ENCODE results near the gene BBS1. TPM values are rescaled to one million over a fixed set of nuclear protein-coding genes. Genes with fewer than 3 reads are reported as not detected.
"Not testable (repeated sequence)": the region's sequence is repeated elsewhere in the genome, so short reads cannot be mapped to it uniquely, and the experiment has no call there.

Gene BBS1
- total RNA-seq, 1 experiment from 2014 or later = 42.5 TPM

GRCh38 chr11:66564538-66564937 lies 54.1 kb downstream of the BBS1 start:
- no peak for DNase-seq (ENCODE audit: low spot score)
- in situ Hi-C loops (cut with HindIII; ENCODE audit: low sequenced_read_pairs) = no loop called here

GRCh38 chr11:66564984-66565383 lies 54.5 kb downstream of the BBS1 start:
- in situ Hi-C loops (cut with HindIII; ENCODE audit: low sequenced_read_pairs) = no loop called here

GRCh38 chr11:66566221-66566620 lies 55.8 kb downstream of the BBS1 start:
- no peak for DNase-seq (ENCODE audit: low spot score)
- in situ Hi-C loops (cut with HindIII; ENCODE audit: low sequenced_read_pairs) = no loop called here

More at GRCh38 chr11:66564984-66565383, 54.5 kb downstream of the BBS1 start:
- no peak for DNase-seq (ENCODE audit: low spot score)

GRCh38 chr11:66567787-66568123 lies 57.3 kb downstream of the BBS1 start:
- in situ Hi-C loops (cut with HindIII; ENCODE audit: low sequenced_read_pairs) = no loop called here
- no peak for DNase-seq (ENCODE audit: low spot score)

- DNase-seq (ENCODE audit: low spot score) = peak; percentile 93
- in situ Hi-C loops (cut with HindIII; ENCODE audit: low sequenced_read_pairs) = no loop called here
These were observed 57.9 kb downstream of the BBS1 start, which contains the start of gene CTSF for GRCh38 chr11:66568124-66568916. Gene CTSF, minus strand, starts transcription at chr11:66568606. Its CDS starts 120 bp downstream, at chr11:66568486.

- DNase-seq (ENCODE audit: low spot score) = no peak
- in situ Hi-C loops (cut with HindIII; ENCODE audit: low sequenced_read_pairs) = no loop called here
These were observed 58.6 kb downstream of the BBS1 start for GRCh38 chr11:66569076-66569475.

- DNase-seq (ENCODE audit: low spot score) = peak; percentile 63
- in situ Hi-C loops (cut with HindIII; ENCODE audit: low sequenced_read_pairs) = no loop called here
These were observed 59.8 kb downstream of the BBS1 start for GRCh38 chr11:66570079-66570849.

- no peak for DNase-seq (ENCODE audit: low spot score)
These were observed 60.4 kb downstream of the BBS1 start for GRCh38 chr11:66570850-66571180.

GRCh38 chr11:66579017-66579606 lies 68.7 kb downstream of the BBS1 start:
- in situ Hi-C loops (cut with HindIII; ENCODE audit: low sequenced_read_pairs) = no loop called here

More at GRCh38 chr11:66570850-66571180, 60.4 kb downstream of the BBS1 start:
- in situ Hi-C loops (cut with HindIII; ENCODE audit: low sequenced_read_pairs) = no loop called here

GRCh38 chr11:66580803-66581202 lies 70.4 kb downstream of the BBS1 start:
- no peak for DNase-seq (ENCODE audit: low spot score)
- in situ Hi-C loops (cut with HindIII; ENCODE audit: low sequenced_read_pairs) = no loop called here

More at GRCh38 chr11:66579017-66579606, 68.7 kb downstream of the BBS1 start:
- peak; percentile 71 for DNase-seq (ENCODE audit: low spot score)

GRCh38 chr11:66581261-66581660 lies 70.8 kb downstream of the BBS1 start:
- DNase-seq (ENCODE audit: low spot score) = no peak
- in situ Hi-C loops (cut with HindIII; ENCODE audit: low sequenced_read_pairs) = no loop called here

- DNase-seq (ENCODE audit: low spot score); in situ Hi-C loops (cut with HindIII; ENCODE audit: low sequenced_read_pairs): not testable (repeated sequence)
These were observed 72.2 kb downstream of the BBS1 start for GRCh38 chr11:66582565-66583147.

Other genes starting within 250 kb of the BBS1 start
- 67.8 and 81.8 TPM in 2 replicates for gene RAB1B, start 242.0 kb upstream of the BBS1 start, total RNA-seq (2014; rRNA removed; shearing (Covaris generic))
- 4.4 and 12.4 TPM in 2 replicates for gene CNIH2, start 232.5 kb upstream of the BBS1 start, total RNA-seq (2014; rRNA removed; shearing (Covaris generic))
- 106 and 113 TPM in 2 replicates for gene YIF1A, start 221.5 kb upstream of the BBS1 start, total RNA-seq (2014; rRNA removed; shearing (Covaris generic))
- gene TMEM151A, start 218.7 kb upstream of the BBS1 start, total RNA-seq (2014; rRNA removed; shearing (Covaris generic)) = 2.8 TPM in 1 of 2 replicates, not detected in the other
- gene CD248, start 193.6 kb upstream of the BBS1 start, total RNA-seq (2014; rRNA removed; shearing (Covaris generic)) = 0.58 TPM in 1 of 2 replicates, not detected in the other
- 34.3 and 46.6 TPM in 2 replicates for gene RIN1, start 174.2 kb upstream of the BBS1 start, total RNA-seq (2014; rRNA removed; shearing (Covaris generic))
- 92.6 and 111 TPM in 2 replicates for gene BRMS1, start 165.5 kb upstream of the BBS1 start, total RNA-seq (2014; rRNA removed; shearing (Covaris generic))
- 22.2 and 23.7 TPM in 2 replicates for gene B4GAT1, start 163.0 kb upstream of the BBS1 start, total RNA-seq (2014; rRNA removed; shearing (Covaris generic))
- 1.9 and 3.0 TPM in 2 replicates for gene SLC29A2, start 138.9 kb upstream of the BBS1 start, total RNA-seq (2014; rRNA removed; shearing (Covaris generic))
- not detected in 2 replicates for gene NPAS4, start 89.6 kb upstream of the BBS1 start, total RNA-seq (2014; rRNA removed; shearing (Covaris generic))
- 129 and 148 TPM in 2 replicates for gene MRPL11, start 71.8 kb upstream of the BBS1 start, total RNA-seq (2014; rRNA removed; shearing (Covaris generic))
- gene PELI3, start 43.7 kb upstream of the BBS1 start, total RNA-seq (2014; rRNA removed; shearing (Covaris generic)) = 10.2 and 13.7 TPM in 2 replicates
- gene DPP3, start 30.2 kb upstream of the BBS1 start, total RNA-seq (2014; rRNA removed; shearing (Covaris generic)) = 140 and 160 TPM in 2 replicates
- 35.3 and 36.0 TPM in 2 replicates for gene ZDHHC24, start 35.4 kb downstream of the BBS1 start, total RNA-seq (2014; rRNA removed; shearing (Covaris generic))
- 32.1 and 42.0 TPM in 2 replicates for gene ACTN3, start 36.3 kb downstream of the BBS1 start, total RNA-seq (2014; rRNA removed; shearing (Covaris generic))
- gene CTSF, start 58.0 kb downstream of the BBS1 start, total RNA-seq (2014; rRNA removed; shearing (Covaris generic)) = 518 and 594 TPM in 2 replicates
- gene CCDC87, start 82.4 kb downstream of the BBS1 start, total RNA-seq (2014; rRNA removed; shearing (Covaris generic)) = 0.07 and 0.37 TPM in 2 replicates
- gene CCS, start 82.5 kb downstream of the BBS1 start, total RNA-seq (2014; rRNA removed; shearing (Covaris generic)) = 181 and 230 TPM in 2 replicates
- 47.7 and 68.8 TPM in 2 replicates for gene RBM14, start 106.0 kb downstream of the BBS1 start, total RNA-seq (2014; rRNA removed; shearing (Covaris generic))
- gene RBM4, start 128.1 kb downstream of the BBS1 start, total RNA-seq (2014; rRNA removed; shearing (Covaris generic)) = 513 and 534 TPM in 2 replicates
- gene RBM4B, start 167.3 kb downstream of the BBS1 start, total RNA-seq (2014; rRNA removed; shearing (Covaris generic)) = 4.1 and 13.0 TPM in 2 replicates
- gene SPTBN2, start 218.6 kb downstream of the BBS1 start, total RNA-seq (2014; rRNA removed; shearing (Covaris generic)) = 102 and 103 TPM in 2 replicates